Measurements from ENCODE around the gene PLRG1. TPM values are rescaled to one million over a fixed set of nuclear protein-coding genes. Genes with fewer than 3 reads are reported as not detected.
"Not testable (repeated sequence)": the region's sequence is repeated elsewhere in the genome, so short reads cannot be mapped to it uniquely, and the experiment has no call there.

PLRG1 gene
- total RNA-seq = 77.0 TPM

DNA sequence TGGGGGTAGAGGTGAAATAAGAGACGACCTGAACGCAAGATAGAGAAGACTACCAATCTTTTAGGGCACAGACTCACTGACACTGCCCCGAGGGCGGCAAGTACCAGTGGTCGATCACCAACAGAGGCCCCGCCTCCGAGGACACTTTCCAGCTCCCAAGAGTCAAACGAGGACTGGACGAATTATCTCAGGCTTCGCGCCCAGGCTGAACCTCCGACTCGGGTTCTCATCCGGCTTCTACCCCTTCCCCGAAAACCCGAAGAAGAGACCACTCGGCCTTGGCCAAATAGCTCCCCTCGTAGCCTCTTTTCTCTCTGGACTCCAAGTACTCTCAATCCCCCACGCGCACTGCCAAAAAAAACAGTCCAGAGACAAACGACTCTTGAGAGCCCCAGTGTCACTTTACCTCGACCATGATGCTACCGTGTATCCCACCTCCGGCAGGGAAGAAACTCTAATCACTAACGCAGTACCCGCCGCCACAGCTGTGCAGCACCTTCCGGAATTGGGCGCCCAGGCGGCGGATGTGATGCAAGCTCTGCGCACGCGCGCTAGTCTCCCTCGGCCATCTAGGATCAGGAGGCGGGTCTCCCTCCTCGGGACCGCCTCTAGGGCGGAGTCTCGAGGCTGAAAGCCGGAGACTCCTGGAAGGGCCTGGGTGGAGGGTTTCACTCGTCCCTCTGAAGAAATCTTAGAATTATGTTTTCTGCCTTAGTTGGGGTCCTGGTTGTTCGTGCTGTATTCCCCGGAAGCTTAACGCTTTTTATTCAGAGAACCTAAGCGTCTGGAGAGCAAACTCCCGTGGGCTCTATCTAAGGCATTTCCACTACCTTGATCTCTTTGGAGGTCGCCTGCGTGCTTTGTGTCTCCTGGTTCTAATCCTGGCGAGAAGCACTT lies at the start of gene PLRG1:
PLRG1 (minus strand) TSS at position 507 of the 897 bp plus-strand sequence; CDS start at position 415, 92 bp downstream.
- FAIRE-seq = peak; percentile 92
- peak; percentile 66 to 80 for DNase-seq (ENCODE audit: low spot score in 2 of 2)

DNA sequence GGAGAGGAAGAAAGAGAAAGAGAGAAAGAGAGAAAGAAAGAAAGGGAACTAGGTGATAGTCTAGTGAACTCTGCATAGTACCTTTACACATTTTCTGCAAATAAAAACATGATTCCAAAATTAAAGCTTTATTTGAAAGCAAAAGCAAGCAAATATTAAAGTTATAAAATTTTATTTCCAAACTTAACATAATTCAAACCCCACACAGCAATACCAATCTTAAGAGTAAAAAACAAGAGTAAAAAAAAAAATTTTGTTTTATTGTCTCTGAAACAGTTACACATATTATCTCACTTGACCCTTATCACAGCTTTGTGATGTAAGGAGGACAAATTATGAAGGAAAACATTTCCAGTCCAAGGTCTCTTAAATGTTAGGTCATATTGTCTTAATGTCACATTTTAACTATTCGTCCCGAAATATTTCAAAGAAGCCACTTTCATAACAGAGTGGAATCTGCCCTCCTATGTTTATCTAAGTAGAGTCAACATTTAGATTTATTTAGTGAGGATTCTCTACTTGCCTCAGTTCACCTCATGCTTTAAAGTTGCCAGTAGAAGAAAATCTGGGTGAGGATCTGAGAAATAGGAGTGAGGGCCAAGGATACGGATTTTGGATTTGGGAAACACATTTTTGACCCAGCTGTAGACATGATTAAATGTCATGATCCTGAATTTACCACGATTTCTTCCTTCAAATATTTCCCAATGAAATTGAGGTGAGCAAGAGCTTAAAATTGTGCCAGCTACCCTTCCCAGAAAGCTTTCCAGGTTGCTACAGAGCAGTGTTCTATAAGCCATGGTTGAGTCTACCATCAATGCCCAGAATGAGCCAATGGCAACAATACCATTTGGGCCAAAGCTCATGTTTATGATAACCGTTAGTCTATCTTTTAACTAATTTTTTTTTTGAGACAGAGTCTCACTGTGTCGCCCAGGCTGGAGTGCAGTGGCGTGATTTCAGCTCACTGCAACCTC lies 47.9 kb upstream of the PLRG1 start:
- no peak for FAIRE-seq

DNA sequence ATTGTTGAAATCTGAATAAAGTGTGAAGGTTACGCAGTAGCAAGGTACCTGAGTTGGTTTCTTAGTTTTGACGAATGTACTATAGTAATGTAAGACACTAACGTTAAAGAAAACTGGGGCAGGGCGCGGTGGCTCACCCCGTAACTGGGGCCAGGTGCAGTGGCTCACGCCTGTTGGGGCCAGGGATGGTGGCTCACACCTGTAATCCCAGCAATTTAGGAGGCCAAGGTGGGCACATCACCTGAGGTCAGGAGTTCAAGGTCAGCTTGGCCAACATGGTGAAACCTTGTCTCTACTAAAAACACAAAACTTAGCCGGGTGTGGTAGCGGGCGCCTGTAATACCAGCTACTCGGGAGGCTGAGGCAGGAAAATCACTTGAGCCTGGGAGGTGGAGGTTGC lies 47.1 kb upstream of the PLRG1 start:
- FAIRE-seq; DNase-seq (ENCODE audit: low spot score in 2 of 2): not testable (repeated sequence)

More for the DNA sequence above, 47.9 kb upstream of the PLRG1 start:
- no peak for DNase-seq (ENCODE audit: low spot score in 2 of 2)

DNA sequence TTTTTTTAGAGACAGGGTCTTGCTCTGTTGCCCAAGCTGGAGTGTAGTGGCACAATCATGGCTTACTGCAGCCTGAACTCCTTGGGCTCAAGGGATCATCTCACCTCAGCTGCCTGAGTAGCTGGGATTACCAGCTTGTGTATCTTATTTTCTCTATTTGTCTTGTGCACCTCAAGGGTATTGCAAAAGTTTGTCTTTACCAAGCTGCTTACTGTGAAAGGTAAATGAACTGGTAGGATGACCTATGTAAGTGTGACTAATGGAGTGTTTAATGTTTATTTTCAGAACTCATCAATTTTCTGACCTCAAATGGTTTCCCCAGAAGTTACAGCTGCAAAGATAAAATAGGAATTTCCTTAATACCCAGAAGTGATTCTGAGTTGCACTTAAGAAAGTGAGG lies 45.6 kb upstream of the PLRG1 start:
- FAIRE-seq (no peak), DNase-seq (ENCODE audit: low spot score in 2 of 2) (no peak)

DNA sequence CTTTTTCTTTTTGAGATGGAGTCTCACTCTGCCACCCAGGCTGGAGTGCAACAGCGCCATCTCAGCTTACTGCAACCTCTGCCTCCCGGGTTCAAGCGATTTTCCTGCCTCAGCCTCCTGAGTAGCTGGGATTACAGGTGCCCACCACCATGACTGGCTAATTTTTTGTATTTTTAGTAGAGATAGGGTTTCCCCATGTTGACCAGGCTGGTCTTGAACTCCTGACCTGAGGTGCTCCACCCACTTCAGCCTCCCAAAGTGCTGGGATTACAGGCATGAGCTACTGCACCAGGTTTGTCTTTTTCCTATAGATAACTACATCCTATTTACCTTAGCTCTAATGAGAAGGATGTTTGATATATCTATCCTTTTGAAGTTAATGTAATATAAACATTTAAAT lies 44.1 kb upstream of the PLRG1 start:
- not testable (repeated sequence) for FAIRE-seq; DNase-seq (ENCODE audit: low spot score in 2 of 2)

DNA sequence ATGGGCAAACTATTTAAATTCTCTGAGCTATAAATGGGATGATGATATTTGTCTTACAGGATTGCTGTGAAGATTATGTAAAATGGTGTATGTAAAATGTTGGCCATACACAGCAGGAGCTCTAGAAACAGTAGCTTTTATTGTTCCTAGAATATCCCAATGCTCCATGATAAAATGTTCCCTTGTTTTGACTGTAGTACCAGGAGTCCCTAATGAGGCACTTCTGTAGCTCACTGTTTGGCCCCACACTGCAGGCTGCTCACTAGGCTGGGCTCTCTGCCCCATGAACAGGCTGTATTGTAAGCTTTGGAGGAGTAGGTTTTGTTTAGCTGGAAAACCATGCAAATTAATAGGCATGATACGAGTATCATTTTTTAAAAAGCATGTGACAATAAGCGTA lies 43.7 kb upstream of the PLRG1 start:
- no peak for DNase-seq (ENCODE audit: low spot score in 2 of 2)

DNA sequence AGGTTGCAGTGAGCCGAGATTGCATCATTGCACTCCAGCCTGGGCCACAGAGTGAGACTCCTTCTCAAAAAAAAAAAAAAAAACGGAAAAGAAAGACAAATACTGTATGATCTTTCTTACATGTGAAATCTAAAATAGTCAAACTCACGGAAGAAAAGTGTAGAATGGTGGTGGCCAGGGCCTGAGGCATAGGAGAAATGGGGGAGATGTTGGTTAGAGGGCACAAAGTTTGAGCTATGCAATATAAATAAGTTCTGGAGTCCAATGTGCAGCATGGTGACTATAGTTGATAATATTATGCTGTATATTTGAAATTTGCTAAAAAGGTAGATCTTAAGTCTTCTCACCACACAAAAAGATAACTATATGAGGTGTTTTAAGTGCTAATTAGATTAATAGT lies 41.7 kb upstream of the PLRG1 start:
- FAIRE-seq (no peak), DNase-seq (ENCODE audit: low spot score in 2 of 2) (no peak)

More for the DNA sequence above, 43.7 kb upstream of the PLRG1 start:
- FAIRE-seq = no peak

DNA sequence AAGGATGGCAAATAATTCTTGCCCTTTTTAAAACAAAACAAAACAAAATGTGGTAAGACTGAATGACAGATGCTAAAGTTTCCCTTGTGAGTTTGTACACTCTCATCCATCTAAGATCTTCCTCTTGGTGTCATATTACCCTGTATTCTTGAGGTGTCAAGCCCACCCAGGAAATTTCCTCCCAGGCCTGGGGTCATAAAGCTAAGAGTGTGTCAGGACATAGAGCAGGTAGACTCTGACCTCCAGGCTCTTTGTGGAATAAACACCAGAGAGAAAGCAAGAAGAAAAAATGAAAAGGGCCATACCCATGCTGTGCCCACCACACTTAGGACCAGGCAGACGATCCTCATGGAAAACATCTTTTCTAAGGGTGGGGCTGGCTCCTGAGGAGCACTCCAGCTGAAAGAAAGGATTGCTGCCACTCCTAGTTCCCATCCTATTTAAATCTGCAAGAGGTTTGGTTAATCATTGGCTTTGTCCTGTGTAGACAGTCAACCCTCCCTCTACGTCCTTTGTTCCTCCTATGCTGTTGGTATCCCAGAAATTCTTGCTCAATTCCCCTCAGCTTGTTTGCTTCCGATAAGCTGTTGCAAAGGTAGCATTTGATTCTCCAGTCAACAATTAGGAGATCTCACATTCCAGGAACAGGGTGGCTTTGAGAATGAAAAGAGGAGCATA lies 40.3 kb upstream of the PLRG1 start, which contains the start of gene FGA:
FGA (minus strand) TSS at position 414 of the 678 bp plus-strand sequence; CDS start at position 359, 55 bp downstream.
- no peak for FAIRE-seq
- no peak for DNase-seq (ENCODE audit: low spot score in 2 of 2)

DNA sequence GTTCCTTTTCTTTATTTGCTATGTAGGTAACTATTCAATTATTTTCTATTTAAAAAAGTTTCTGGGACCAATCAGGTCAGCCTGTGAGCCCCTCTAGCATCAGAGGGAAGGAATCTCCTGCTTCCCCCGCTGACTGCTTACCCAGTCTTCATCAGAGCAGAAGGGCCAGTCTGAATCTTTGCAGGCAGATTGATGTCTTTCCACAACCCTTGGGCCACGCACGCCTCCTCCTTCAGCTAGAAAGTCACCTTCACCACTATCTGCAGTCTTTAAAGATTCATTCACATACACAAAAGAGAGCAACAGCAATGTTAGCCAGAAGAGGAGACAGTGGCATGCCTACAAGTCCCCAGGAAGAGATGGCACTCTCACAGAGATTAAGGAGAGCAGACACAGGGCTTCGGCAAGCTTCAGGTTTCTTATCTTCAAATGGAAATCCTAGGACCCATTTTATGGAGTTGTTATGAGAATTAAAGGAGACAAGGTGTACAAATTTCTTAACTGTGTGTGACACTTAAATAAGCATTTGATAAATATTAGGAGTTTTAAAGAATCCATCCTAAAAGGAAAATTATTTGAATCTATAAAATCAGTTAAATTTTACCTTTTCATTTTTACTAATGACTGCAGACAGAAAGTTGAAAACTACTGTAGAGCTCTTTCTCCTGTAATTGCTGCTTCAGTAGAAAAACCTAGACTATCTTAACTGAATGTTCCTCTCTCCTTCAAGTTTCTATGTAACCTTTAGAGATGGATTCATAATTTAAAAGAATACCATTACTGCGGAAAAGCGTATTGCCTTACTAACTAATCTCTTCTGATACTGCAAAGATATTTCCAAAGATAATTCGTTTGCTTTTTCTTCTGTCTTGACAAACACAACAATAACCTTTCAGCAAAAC lies 39.3 kb upstream of the PLRG1 start:
- no peak for FAIRE-seq
- no peak for DNase-seq (ENCODE audit: low spot score in 2 of 2)

DNA sequence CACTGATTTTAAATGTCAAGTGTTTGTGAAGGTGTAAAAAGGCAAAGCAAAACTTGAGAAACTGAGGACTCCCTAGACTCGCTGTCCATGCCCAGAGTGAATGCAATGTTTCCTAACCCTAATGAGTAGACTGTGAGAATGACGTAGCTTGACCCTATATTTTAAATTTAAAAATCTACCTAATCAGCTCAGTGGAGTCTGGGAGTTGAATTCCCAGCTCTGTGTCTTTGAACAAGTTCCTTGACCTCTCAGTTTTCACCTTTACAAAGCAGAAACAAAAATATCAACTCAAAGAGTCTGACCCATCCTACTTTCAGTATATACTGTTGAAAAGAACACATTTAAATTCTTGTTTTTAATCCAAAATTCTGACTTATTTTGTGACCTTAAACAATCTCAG lies 38.0 kb upstream of the PLRG1 start:
- DNase-seq (ENCODE audit: low spot score in 2 of 2) (no peak), FAIRE-seq (no peak)

DNA sequence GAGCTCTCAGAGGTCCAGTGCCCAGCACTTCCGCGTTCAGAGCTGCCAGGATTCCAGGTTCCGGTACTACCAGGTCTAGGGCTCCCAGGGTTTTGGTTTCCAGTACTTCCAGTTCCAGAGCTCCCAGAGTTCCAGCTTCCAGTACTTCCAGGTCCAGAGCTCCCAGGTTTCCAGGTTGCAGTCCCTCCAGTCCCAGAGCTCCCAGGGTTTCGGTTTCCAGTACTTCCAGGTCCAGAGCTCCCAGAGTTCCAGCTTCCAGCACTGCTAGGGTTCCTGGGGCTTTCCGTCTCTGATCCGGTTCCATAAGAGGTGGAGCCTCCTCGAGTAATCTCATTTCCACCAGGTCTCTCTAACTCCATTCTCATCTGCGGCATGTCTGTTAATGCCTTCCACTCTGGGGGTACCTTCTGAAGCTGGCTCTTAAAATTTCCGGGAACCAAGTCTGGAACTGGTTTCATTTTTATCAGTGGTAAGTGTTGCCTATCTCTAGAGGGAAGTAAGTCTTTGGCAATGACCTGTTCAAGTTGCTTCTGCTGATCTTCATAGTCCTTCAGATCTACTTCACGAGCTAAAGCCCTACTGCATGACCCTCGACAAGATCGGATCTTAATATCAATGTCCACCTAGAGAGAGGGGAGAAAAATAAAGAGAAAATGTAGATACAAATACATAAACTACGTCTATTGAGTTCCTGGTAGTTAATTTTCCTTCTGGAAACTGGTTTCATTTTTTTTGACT lies 36.3 kb upstream of the PLRG1 start:
- DNase-seq (ENCODE audit: low spot score in 2 of 2) (no peak), FAIRE-seq (no peak)

DNA sequence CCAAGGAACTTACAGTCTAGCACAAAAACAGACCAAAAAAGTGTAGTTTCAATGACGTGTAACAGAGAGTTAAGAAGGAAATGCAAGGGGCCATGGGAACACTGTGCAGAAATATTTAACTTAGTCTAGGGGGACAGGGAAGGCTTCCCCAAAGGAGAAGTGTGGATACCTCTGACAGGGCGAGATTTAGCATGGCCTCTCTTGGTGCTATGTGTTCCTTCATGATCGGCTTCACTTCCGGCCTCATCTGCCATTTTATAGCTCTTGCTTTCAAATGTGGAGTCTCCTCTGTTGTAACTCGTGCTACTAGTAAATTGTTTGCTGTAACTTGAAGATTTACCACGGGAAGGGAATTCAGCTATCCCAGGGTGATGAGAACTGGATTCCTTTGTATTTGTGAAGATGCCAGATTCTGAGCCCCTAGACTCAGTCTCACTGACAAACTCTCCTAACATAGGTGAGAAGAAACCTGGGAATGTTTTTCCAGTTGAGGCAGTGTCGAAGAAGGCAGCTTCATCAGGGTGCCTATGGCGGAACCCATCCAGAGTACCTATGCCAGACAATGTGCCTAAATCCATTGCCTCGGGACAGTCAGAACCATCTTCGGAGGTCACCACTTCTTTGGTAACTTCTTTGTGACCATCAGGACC lies 35.3 kb upstream of the PLRG1 start:
- FAIRE-seq = no peak
- no peak for DNase-seq (ENCODE audit: low spot score in 2 of 2)

DNA sequence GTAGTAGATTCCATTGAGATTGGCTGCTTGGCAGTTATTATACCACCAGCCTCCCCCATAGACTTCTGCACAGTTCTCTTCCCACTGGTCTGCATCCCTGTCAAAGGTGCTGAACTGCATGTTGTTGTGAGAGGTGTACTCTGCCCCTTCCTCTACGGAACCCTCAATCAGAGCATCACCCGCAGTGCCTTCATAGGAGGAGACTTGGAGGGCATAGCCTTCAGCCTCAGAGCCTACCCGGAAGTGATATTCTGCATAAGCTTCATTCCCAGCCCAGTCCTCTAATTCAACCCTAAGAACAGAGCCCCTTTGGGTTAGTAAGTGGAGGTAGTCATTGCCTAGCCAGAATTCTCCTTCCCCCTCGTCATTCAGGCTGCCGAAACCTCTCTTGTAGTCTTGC lies 34.1 kb upstream of the PLRG1 start:
- no peak for FAIRE-seq

DNA sequence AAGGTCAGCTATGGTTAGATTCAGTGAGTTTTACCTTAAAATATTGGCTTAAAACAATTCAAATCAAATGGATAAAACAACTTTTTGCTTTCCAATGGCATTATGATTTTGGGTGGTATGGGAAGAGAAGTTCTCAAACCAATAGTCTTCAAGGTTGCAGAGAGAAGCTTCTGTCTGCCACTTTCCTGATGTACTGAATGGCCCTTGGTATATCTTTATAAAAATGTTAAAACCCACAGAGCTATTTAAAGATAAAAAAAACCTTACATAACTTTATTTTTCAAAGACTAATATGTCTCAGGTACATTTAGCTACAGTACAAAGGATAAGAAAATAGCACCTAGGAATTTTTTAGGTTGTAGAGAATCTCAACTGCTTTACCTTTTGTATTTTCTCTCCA lies 33.5 kb upstream of the PLRG1 start:
- FAIRE-seq = no peak
- no peak for DNase-seq (ENCODE audit: low spot score in 2 of 2)

More for the DNA sequence above, 34.1 kb upstream of the PLRG1 start:
- DNase-seq (ENCODE audit: low spot score in 2 of 2) = no peak

DNA sequence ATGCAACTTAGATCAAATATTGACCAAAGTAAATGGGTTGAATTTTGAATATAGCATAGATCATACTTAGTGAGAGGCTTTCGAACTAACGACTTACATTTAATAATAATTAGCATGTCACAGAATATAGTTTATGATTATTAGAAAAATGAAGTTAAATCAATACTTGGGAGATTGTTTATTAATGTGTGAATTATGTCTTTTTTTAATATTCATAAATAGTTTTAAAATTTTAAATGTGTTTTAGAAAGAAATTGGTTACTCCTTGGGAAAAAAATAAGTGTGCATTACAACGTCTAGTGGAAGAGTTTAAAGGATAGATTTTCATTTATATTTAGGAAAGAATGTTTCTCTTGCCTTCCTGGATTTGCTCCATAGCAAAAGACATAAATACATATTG lies 33.0 kb upstream of the PLRG1 start:
- peak; percentile 31 for FAIRE-seq
- no peak for DNase-seq (ENCODE audit: low spot score in 2 of 2)

DNA sequence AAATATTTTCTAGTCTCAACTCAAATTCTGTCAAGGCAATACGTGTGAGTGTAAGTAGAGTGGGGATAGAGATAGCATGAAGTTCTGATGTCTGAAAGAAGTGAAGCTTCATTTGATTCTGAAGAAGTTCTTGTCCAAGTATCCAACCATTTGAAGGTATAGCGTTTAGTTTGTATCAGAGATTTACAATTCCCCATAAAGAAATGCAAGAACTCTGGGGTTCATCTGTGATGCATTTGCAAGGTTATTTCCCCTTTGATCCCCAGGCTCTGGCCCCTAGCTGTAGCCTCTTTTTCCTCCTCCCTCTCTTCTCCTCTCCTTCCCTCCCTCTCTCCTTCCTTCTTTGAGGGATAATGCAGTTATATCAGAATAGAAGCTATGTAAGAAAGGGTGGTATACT lies 32.5 kb upstream of the PLRG1 start:
- FAIRE-seq (no peak), DNase-seq (ENCODE audit: low spot score in 2 of 2) (no peak)

DNA sequence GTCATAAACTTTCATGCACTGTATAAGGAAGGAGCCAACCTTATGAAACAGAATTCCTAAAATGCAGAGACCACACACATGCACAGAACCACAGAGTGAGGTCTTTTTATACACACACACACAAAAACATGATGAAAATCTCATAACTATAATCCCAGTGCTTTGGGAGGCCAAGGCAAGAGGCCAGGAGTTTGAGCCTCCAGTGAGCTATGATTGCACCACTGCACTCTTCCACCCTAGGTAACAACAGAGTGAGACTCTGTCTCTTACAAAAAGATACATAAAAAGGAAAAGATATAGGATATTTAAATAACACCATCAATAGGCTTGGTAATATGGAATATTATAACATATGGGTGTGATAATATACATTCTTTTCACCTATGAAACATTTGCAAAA lies 29.7 kb upstream of the PLRG1 start:
- FAIRE-seq (no peak), DNase-seq (ENCODE audit: low spot score in 2 of 2) (no peak)

DNA sequence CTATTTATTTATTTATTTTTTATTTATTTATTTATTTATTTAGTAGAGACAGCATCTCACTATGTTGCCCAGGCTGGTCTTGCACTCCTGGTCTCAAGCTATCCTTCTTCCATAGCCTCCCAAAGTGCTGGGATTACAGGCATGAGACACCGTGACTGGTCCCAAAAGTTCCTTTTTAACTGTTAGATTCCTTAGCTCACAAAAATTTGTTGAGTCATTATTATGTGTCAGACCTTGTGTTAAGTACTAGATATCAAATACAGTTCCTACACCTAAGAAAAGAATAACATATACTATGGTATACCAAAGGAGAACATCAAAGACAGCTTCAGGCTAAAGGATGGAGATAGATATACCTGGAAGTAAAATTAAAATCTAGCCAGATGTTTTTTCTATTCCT lies 28.7 kb upstream of the PLRG1 start:
- FAIRE-seq = no peak
- no peak for DNase-seq (ENCODE audit: low spot score in 2 of 2)

All from frontal cortex (tissue), 4 donors.